Left ventricle myocardium inferior (tissue), 1 donor: Measurements from ENCODE around the gene NOL4L. TPM values are rescaled to one million over a fixed set of nuclear protein-coding genes. Genes with fewer than 3 reads are reported as not detected.

ENCODE experiments used
- DNase-seq: peaks from one replicate; pipeline ENCODE4 v3.0.0-alpha.2; 2020
- H3K27ac ChIP-seq: fragments of 200-600 bp; replicated peaks from 2 replicates; pipeline ENCODE4 v1.8.0; 2021
- H3K27me3 ChIP-seq: fragments of 200-600 bp; 2 replicates; pipeline ENCODE4 v1.8.0; 2021; ENCODE audit warnings: low read depth
- H3K36me3 ChIP-seq: fragments of 200-600 bp; 2 replicates; pipeline ENCODE4 v1.8.0; 2021
- H3K4me1 ChIP-seq: fragments of 200-600 bp; 2 replicates; pipeline ENCODE4 v1.8.0; 2021
- H3K4me3 ChIP-seq: fragments of 200-600 bp; 2 replicates; pipeline ENCODE4 v1.8.0; 2021; ENCODE audit warnings: mild to moderate bottlenecking, moderate library complexity
- H3K9me3 ChIP-seq: fragments of 200-600 bp; replicated peaks from 2 replicates; pipeline ENCODE4 v1.8.0; 2021
- CTCF ChIP-seq: fragments of 200-600 bp; IDR thresholded peaks from 2 replicates; pipeline ENCODE4 v1.8.0; 2021; ENCODE audit warnings: antibody characterized with exemption, mild to moderate bottlenecking, borderline replicate concordance
- intact Hi-C: fragments of 100-400 bp; cut with micrococcal nuclease; formaldehyde crosslinking; loops from one replicate; pipeline ENCODE4 v1.11.0; 2022
- total RNA-seq: library from RNA; stranded (reverse); fragmentation: NEBNext Ultra II Directional; extraction: Animal tissue kit (Norgen Biotek cat#: 25700); gene quantifications from one replicate; pipeline ENCODE4 v1.2.1, GENCODE V29; 2021
- donor health status: DM: no; HTN: yes; CAD: no; lungs with severe emphysema.

The NOL4L gene
- total RNA-seq, 1 donor from 2014 or later = 5.6 TPM

GRCh38 chr20:32460231-32460630 is 124.9 kb downstream of the NOL4L start:
- no peak for TF ChIP-seq CTCF
- Histone ChIP-seq H3K27ac (no peak overlapping the region), H3K4me1 (peaks cover 45% of the 10 kb centered on the region), H3K4me3 (no peak overlapping the region), H3K9me3 (no peaks in the 10 kb centered on the region), H3K36me3 (no peaks in the 10 kb centered on the region), H3K27me3 (no peaks in the 10 kb centered on the region)
- DNase-seq = no peak
- intact Hi-C loops = no loop called here

- no peak for DNase-seq
- no peak overlapping the region for H3K27ac ChIP-seq
- intact Hi-C loops = no loop called here
- no peak overlapping the region for H3K4me3 ChIP-seq
- H3K9me3 ChIP-seq = no peaks in the 10 kb centered on the region
- H3K4me1 ChIP-seq = peaks cover 34% of the 10 kb centered on the region
- peaks cover 4% of the 10 kb centered on the region for H3K36me3 ChIP-seq
- H3K27me3 ChIP-seq = no peaks in the 10 kb centered on the region
- no peak for TF ChIP-seq CTCF
Measured at GRCh38 chr20:32458837-32459220, 126.3 kb downstream of the NOL4L start.

GRCh38 chr20:32458061-32458836 is 126.9 kb downstream of the NOL4L start:
- peaks cover 28% of the 10 kb centered on the region for H3K4me1 ChIP-seq
- no peak overlapping the region for H3K27ac ChIP-seq
- peaks cover 9% of the 10 kb centered on the region for H3K36me3 ChIP-seq
- peak overlapping the region; percentile 73 for H3K4me3 ChIP-seq
- intact Hi-C loops = no loop called here
- no peak for TF ChIP-seq CTCF
- H3K9me3 ChIP-seq = no peaks in the 10 kb centered on the region
- no peaks in the 10 kb centered on the region for H3K27me3 ChIP-seq
- no peak for DNase-seq

GRCh38 chr20:32457479-32457986 is 127.6 kb downstream of the NOL4L start:
- intact Hi-C loops = no loop called here
- Histone ChIP-seq H3K27ac (peak overlapping the region; percentile 41), H3K4me3 (peak overlapping the region; percentile 73), H3K4me1 (peaks cover 24% of the 10 kb centered on the region), H3K27me3 (no peaks in the 10 kb centered on the region), H3K36me3 (peaks cover 16% of the 10 kb centered on the region), H3K9me3 (no peaks in the 10 kb centered on the region)
- TF ChIP-seq CTCF = no peak
- DNase-seq = peak; percentile 62

GRCh38 chr20:32456869-32457478 is 128.2 kb downstream of the NOL4L start:
- Histone ChIP-seq H3K9me3 (no peaks in the 10 kb centered on the region), H3K27ac (peak overlapping the region; percentile 41), H3K4me3 (peak overlapping the region; percentile 73), H3K27me3 (no peaks in the 10 kb centered on the region), H3K36me3 (peaks cover 20% of the 10 kb centered on the region), H3K4me1 (peaks cover 26% of the 10 kb centered on the region)
- intact Hi-C loops = no loop called here
- peak; percentile 88 for TF ChIP-seq CTCF
- DNase-seq = no peak
